GM13976 (cell line): ENCODE results near the gene TTLL5.

Source experiments
- DNase-seq: peaks from one replicate; pipeline ENCODE4 v3.0.0; 2012; ENCODE audit warnings: low spot score
- CTCF ChIP-seq: IDR thresholded peaks from 2 replicates; pipeline ENCODE4 v1.5.1; 2012; ENCODE audit warnings: borderline replicate concordance, mild to moderate bottlenecking; ENCODE audit not compliant: insufficient read depth; ENCODE audit errors: extremely low read depth, missing control alignments, control extremely low read depth
- in situ Hi-C: fragments of 300-500 bp; cut with MboI; formaldehyde crosslinking; loops from one replicate; pipeline ENCODE4 v1.12.0; 2022; ENCODE audit warnings: low sequenced_read_pairs, mixed read lengths, inconsistent platforms; ENCODE audit not compliant: unreplicated experiment

TTLL5 gene

GRCh38 chr14:75727124-75727523 lies 66.1 kb downstream of the TTLL5 start:
- in situ Hi-C loops, result no loop called here
- DNase-seq, result no peak
- TF ChIP-seq CTCF, result no peak

- in situ Hi-C loops, result no loop called here
- no peak for DNase-seq
- TF ChIP-seq CTCF, result no peak
Measured at GRCh38 chr14:75732888-75733287, 71.8 kb downstream of the TTLL5 start.

GRCh38 chr14:75734854-75735253 lies 73.8 kb downstream of the TTLL5 start:
- in situ Hi-C loops, result no loop called here
- no peak for DNase-seq
- TF ChIP-seq CTCF, result no peak

GRCh38 chr14:75736845-75737485 lies 75.9 kb downstream of the TTLL5 start:
- DNase-seq, result no peak
- no peak for TF ChIP-seq CTCF
- in situ Hi-C loops, result no loop called here

- no peak for TF ChIP-seq CTCF
- in situ Hi-C loops, result no loop called here
- DNase-seq, result no peak
Measured at GRCh38 chr14:75738192-75738591, 77.1 kb downstream of the TTLL5 start.

GRCh38 chr14:75742867-75743266 lies 81.8 kb downstream of the TTLL5 start:
- no peak for DNase-seq
- no peak for TF ChIP-seq CTCF
- in situ Hi-C loops, result no loop called here

GRCh38 chr14:75747899-75748298 lies 86.9 kb downstream of the TTLL5 start:
- no peak for TF ChIP-seq CTCF
- in situ Hi-C loops, result no loop called here
- no peak for DNase-seq
